IMR-90 (cell line): ENCODE data around the gene DHFR. TPM values are rescaled to one million over a fixed set of nuclear protein-coding genes. Genes with fewer than 3 reads are reported as not detected.

Source experiments
- ATAC-seq: fragments of 200-7000 bp; cut with Tn5 transposase; 2 replicates; pipeline ENCODE4 v1.9.1; 2020; ENCODE audit warnings: low read depth, mild to moderate bottlenecking, moderate library complexity
- BruUV-seq: library from RNA; stranded (reverse); fragments of 400-500 nt; replicated peaks from 2 replicates; lab custom pipeline; 2021; lab: Mats Ljungman, UMichigan
- CTCF ChIA-PET: fragments of 300-600 bp; formaldehyde crosslinking; extraction: SDS; loops from one replicate; lab custom pipeline; 2021; ENCODE audit warnings: antibody characterized with exemption; lab: Yijun Ruan, JAX
- POLR2A ChIA-PET: fragments of 300-600 bp; sonication (Branson Sonifier 250); formaldehyde crosslinking; loops from one replicate; lab custom pipeline; 2022; ENCODE audit warnings: antibody characterized with exemption; ENCODE audit not compliant: unreplicated experiment; lab: Charles Lee
- DNase-seq: peaks from one replicate; pipeline ENCODE4 v3.0.0; 2013
- H2AFZ ChIP-seq: replicated peaks from 2 replicates; pipeline ENCODE3; 2013; ENCODE audit warnings: low read length, mild to moderate bottlenecking; ENCODE audit not compliant: poor library complexity
- H2AK5ac ChIP-seq: 2 replicates; pipeline ENCODE4 v1.6.1; 2013; ENCODE audit warnings: low read depth, low read length, inconsistent platforms
- H2AK9ac ChIP-seq: replicated peaks from 2 replicates; pipeline ENCODE3; 2013; ENCODE audit warnings: mild to moderate bottlenecking, low read depth, low read length, moderate library complexity; ENCODE audit not compliant: poor library complexity
- H2BK120ac ChIP-seq: 2 replicates; pipeline ENCODE4 v1.6.1; 2013; ENCODE audit warnings: low read depth, low read length, inconsistent platforms
- H2BK15ac ChIP-seq: 3 replicates; pipeline ENCODE4 v1.6.1; 2013; ENCODE audit warnings: low read depth, low read length, inconsistent platforms
- H2BK20ac ChIP-seq: 2 replicates; pipeline ENCODE4 v1.6.1; 2013; ENCODE audit warnings: low read depth, mild to moderate bottlenecking, inconsistent platforms, low read length, moderate library complexity
- H2BK5ac ChIP-seq: 2 replicates; pipeline ENCODE4 v1.6.1; 2013; ENCODE audit warnings: mild to moderate bottlenecking, low read depth, low read length, inconsistent platforms; ENCODE audit not compliant: poor library complexity, severe bottlenecking
- H3K14ac ChIP-seq: replicated peaks from 2 replicates; pipeline ENCODE4 v1.6.1; 2013; ENCODE audit warnings: low read depth, low read length, inconsistent platforms
- H3K18ac ChIP-seq: 2 replicates; pipeline ENCODE4 v1.6.1; 2013; ENCODE audit warnings: low read depth, low read length, control low read depth
- H3K23ac ChIP-seq: 2 replicates; pipeline ENCODE4 v1.6.1; 2013; ENCODE audit warnings: low read depth, low read length, inconsistent platforms
- H3K27ac ChIP-seq: 2 replicates; pipeline ENCODE4 v1.5.1; 2013; ENCODE audit warnings: mild to moderate bottlenecking, control low read depth, low read length; ENCODE audit not compliant: insufficient read depth
- H3K27me3 ChIP-seq: 2 replicates; pipeline ENCODE4 v1.6.1; 2013; ENCODE audit warnings: low read length; ENCODE audit not compliant: control insufficient read depth, insufficient read depth
- H3K36me3 ChIP-seq: 2 replicates; pipeline ENCODE4 v1.6.1; 2013; ENCODE audit warnings: low read length, mixed read lengths; ENCODE audit not compliant: control insufficient read depth, insufficient read depth
- H3K4ac ChIP-seq: 2 replicates; pipeline ENCODE4 v1.6.1; 2013; ENCODE audit warnings: low read depth, low read length, inconsistent platforms
- H3K4me1 ChIP-seq: 2 replicates; pipeline ENCODE4 v1.6.1; 2013; ENCODE audit warnings: low read length, mixed read lengths; ENCODE audit not compliant: control insufficient read depth, insufficient read depth
- H3K4me2 ChIP-seq: 2 replicates; pipeline ENCODE4 v1.6.1; 2013; ENCODE audit warnings: low read depth, mild to moderate bottlenecking, control low read depth, low read length, moderate library complexity
- H3K4me3 ChIP-seq: 2 replicates; pipeline ENCODE4 v1.5.1; 2013; ENCODE audit warnings: low read depth, mild to moderate bottlenecking, control low read depth, low read length, moderate library complexity; ENCODE audit not compliant: insufficient read depth
- H3K56ac ChIP-seq: 2 replicates; pipeline ENCODE4 v1.6.1; 2013; ENCODE audit warnings: low read length, inconsistent platforms; ENCODE audit not compliant: insufficient read depth; ENCODE audit errors: extremely low read depth
- H3K79me1 ChIP-seq, 2 experiments: 2 replicates each; pipeline ENCODE4 v1.6.1; 2013; ENCODE audit warnings: low read length in 2 of 2, inconsistent platforms in 1 of 2, low read depth in 1 of 2
- H3K9ac ChIP-seq: 2 replicates; pipeline ENCODE4 v1.6.1; 2013; ENCODE audit warnings: low read depth, low read length, control low read depth
- H3K9me1 ChIP-seq: 2 replicates; pipeline ENCODE4 v1.6.1; 2013; ENCODE audit warnings: low read length, inconsistent platforms; ENCODE audit not compliant: insufficient read depth
- H3K9me3 ChIP-seq: 2 replicates; pipeline ENCODE4 v1.6.1; 2013; ENCODE audit warnings: low read length; ENCODE audit not compliant: control insufficient read depth, insufficient read depth
- H4K20me1 ChIP-seq: 2 replicates; pipeline ENCODE4 v1.6.1; 2013; ENCODE audit warnings: low read length, inconsistent platforms; ENCODE audit not compliant: insufficient read depth
- H4K5ac ChIP-seq: 2 replicates; pipeline ENCODE4 v1.6.1; 2013; ENCODE audit warnings: mild to moderate bottlenecking, low read depth, low read length, control low read depth
- H4K8ac ChIP-seq, 2 experiments: 2 replicates each; pipeline ENCODE4 v1.6.1; 2013; ENCODE audit warnings: low read depth in 2 of 2, low read length in 2 of 2, control low read depth in 1 of 2, inconsistent platforms in 1 of 2
- H4K91ac ChIP-seq: 2 replicates; pipeline ENCODE4 v1.6.1; 2013; ENCODE audit warnings: low read depth, low read length, inconsistent platforms; ENCODE audit not compliant: insufficient read depth
- CTCF ChIP-seq: conservative IDR thresholded peaks from 2 replicates; pipeline ENCODE4 v1.5.1; 2012; ENCODE audit warnings: mild to moderate bottlenecking, low read depth, low read length, improper control_type of control experiment
- MAFK ChIP-seq: IDR thresholded peaks from 2 replicates; pipeline ENCODE4 v1.6.1; 2012; ENCODE audit warnings: low read depth, low read length, improper control_type of control experiment
- MAZ ChIP-seq: IDR thresholded peaks from 2 replicates; pipeline ENCODE4 v1.6.1; 2012; ENCODE audit warnings: low read depth, mild to moderate bottlenecking, low read length, improper control_type of control experiment, moderate library complexity, borderline replicate concordance
- WGBS, 2 experiments: methylation state at CpG; one replicate each; pipeline versions ENCODE4 v1.1.5 to v1.1.7; 2013; ENCODE audit warnings: missing lambda C conversion rate in 2 of 2; ENCODE audit not compliant: insufficient read length in 1 of 2; ENCODE audit errors: extremely low coverage in 2 of 2; 5-methylcytosine and 5-hydroxymethylcytosine counted together
- dilution Hi-C: fragments of 300-500 bp; cut with HindIII; formaldehyde crosslinking; loops from one replicate; pipeline ENCODE4 v1.14.3; 2018; ENCODE audit warnings: low sequenced_read_pairs; ENCODE audit not compliant: unreplicated experiment
- in situ Hi-C: fragments of 300-500 bp; cut with MboI; formaldehyde crosslinking; loops from 3 replicates; pipeline ENCODE4 v1.14.3; 2019; ENCODE audit warnings: low sequenced_read_pairs, inconsistent platforms, mixed read lengths
- intact Hi-C: fragments of 100-400 bp; cut with micrococcal nuclease; formaldehyde crosslinking; loops from 2 replicates; pipeline ENCODE4 v1.10.0; 2022
- polyA plus RNA-seq, 3 experiments: library from polyadenylated mRNA; depleted of rRNA; stranded (reverse); fragments of >200 nt; gene quantifications; 2 replicates each; pipeline ENCODE4 v1.2.3, GENCODE V29; 2012; ENCODE audit warnings: low replicate concordance in 1 of 3
- total RNA-seq: library from RNA; depleted of rRNA; stranded (reverse); fragments of >200 nt; gene quantifications from 2 replicates; pipeline ENCODE4 v1.2.3, GENCODE V29; 2012
- TF ChIP-seq, protein P1 (sequence below): fragments of 150-350 bp; IDR thresholded peaks from 2 replicates; pipeline ENCODE4 v1.6.1; 2016; ENCODE audit warnings: low read depth, mild to moderate bottlenecking, low read length, moderate library complexity, borderline replicate concordance

Gene DHFR
- total and polyA plus RNA-seq, 2 of the 4 experiments (the other 2 are of a cell fraction) = 20.6 to 29.4 TPM

DNA sequence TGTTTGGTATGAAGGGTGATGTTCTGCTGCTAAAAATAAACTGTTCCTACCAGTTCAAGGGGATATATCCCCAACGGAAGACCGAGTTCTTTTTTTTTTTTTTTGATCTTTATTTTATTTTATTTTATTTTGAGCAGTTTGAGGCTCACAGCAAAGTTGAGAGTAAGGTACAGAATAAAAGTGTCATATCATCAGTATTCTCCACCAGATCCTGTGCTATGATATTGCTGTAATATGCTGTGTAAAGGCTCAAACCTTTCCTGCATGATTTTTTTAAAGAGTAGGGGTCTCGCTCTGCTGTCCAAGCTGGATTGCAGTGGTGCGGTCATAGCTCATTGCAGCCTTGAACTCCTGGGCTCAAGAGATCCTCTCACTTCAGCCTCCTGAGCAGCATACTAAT is 34.8 kb upstream of the DHFR start:
- no peak overlapping the region for H3K27ac ChIP-seq
- H4K8ac ChIP-seq = no peak overlapping the region
- H3K56ac ChIP-seq = no peak overlapping the region
- DNase-seq (no peak), ATAC-seq (no peak)
- no peak overlapping the region for H2BK5ac ChIP-seq
- H3K4me1 ChIP-seq = peaks cover 2% of the 10 kb centered on the region; the same call in 1 of the 2 replicates
- H3K4me3 ChIP-seq = no peak overlapping the region
- BruUV-seq = no TSS peak
- H3K9me1 ChIP-seq = no peaks in the 10 kb centered on the region
- dilution Hi-C loops = no loop called here
- H2BK120ac ChIP-seq = no peak overlapping the region
- TF ChIP-seq, protein P1, sequence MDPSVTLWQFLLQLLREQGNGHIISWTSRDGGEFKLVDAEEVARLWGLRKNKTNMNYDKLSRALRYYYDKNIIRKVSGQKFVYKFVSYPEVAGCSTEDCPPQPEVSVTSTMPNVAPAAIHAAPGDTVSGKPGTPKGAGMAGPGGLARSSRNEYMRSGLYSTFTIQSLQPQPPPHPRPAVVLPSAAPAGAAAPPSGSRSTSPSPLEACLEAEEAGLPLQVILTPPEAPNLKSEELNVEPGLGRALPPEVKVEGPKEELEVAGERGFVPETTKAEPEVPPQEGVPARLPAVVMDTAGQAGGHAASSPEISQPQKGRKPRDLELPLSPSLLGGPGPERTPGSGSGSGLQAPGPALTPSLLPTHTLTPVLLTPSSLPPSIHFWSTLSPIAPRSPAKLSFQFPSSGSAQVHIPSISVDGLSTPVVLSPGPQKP = no peak
- TF ChIP-seq MAZ (no peak), MAFK (peak; percentile 60), CTCF (no peak)
- H3K18ac ChIP-seq = no peak overlapping the region
- ChIA-PET POLR2A (no interaction called here), CTCF (no interaction called here)
- no peak overlapping the region for H4K5ac ChIP-seq
- H3K4me2 ChIP-seq = no peak overlapping the region
- H3K9me3 ChIP-seq = no peaks in the 10 kb centered on the region
- H3K36me3 ChIP-seq = no peaks in the 10 kb centered on the region
- no peak overlapping the region for H2AK5ac ChIP-seq
- WGBS, 2 experiments = no CpG with 5 or more reads among the region's 4 CpGs
- no peak overlapping the region for H2AK9ac ChIP-seq
- in situ Hi-C loops = loop anchor here (10.0 kb wide), 2 partner anchors 505 to 605 kb away; no protein-coding TSS in a partner anchor
- H3K9ac ChIP-seq = no peak overlapping the region
- peaks cover 10 to 15% of the 10 kb centered on the region in 2 experiments; a peak in 3 of 4 replicates for H3K79me1 ChIP-seq
- H3K23ac ChIP-seq = no peak overlapping the region
- no peak overlapping the region for H4K91ac ChIP-seq
- no peak overlapping the region for H2BK15ac ChIP-seq
- no peaks in the 10 kb centered on the region for H3K27me3 ChIP-seq
- no peak overlapping the region for H2BK20ac ChIP-seq
- H4K20me1 ChIP-seq = no peaks in the 10 kb centered on the region
- H3K4ac ChIP-seq = no peak overlapping the region
- H2AFZ ChIP-seq = no peak overlapping the region
- no peak overlapping the region for H3K14ac ChIP-seq
- intact Hi-C loops = no loop called here
